RWPE1 (cell line): ENCODE measurements around the gene CACNG5.

ENCODE experiments used
- CTCF ChIA-PET: fragments of 350-600 bp; sonication (Branson Sonifier 250); formaldehyde crosslinking; extraction: SDS; loops from one replicate; lab custom pipeline; 2021; lab: Yijun Ruan, JAX
- POLR2A ChIA-PET: fragments of 400-600 bp; formaldehyde crosslinking; extraction: SDS; loops from one replicate; lab custom pipeline; 2020; ENCODE audit warnings: antibody characterized with exemption; ENCODE audit not compliant: low non-redundant PET; lab: Yijun Ruan, JAX
- DNase-seq: peaks from one replicate; pipeline ENCODE4 v3.0.0; 2012; ENCODE audit warnings: low spot score
- H3K27ac ChIP-seq: fragments of 450-650 bp; 2 replicates; pipeline ENCODE4 v1.5.1; 2017
- TF ChIP-seq, protein P1 (sequence below): fragments of 450-650 bp; conservative IDR thresholded peaks from 2 replicates; pipeline ENCODE4 v1.5.1; 2017; ENCODE audit warnings: low read depth, mild to moderate bottlenecking

The CACNG5 gene

DNA sequence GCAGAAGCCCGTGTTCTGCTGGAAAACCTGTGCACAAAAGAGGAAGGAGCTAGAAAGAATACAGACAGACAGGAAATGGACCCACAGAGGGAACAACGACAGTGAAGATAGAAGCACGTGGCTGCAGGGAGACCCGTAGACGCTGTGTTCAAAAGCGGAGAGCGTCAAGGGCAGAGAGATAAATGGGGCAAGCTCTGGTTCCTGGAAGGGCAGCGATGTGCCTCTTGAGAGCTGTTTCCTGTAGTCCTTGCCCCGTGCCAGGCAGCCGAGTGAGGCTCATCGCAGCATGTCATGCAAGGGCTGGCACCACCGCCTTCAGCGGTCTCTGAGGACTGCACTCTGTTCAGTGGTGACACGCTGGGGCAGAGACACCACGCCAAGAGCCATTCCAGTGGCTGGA is 43.6 kb upstream of the CACNG5 start:
- TF ChIP-seq, protein P1, sequence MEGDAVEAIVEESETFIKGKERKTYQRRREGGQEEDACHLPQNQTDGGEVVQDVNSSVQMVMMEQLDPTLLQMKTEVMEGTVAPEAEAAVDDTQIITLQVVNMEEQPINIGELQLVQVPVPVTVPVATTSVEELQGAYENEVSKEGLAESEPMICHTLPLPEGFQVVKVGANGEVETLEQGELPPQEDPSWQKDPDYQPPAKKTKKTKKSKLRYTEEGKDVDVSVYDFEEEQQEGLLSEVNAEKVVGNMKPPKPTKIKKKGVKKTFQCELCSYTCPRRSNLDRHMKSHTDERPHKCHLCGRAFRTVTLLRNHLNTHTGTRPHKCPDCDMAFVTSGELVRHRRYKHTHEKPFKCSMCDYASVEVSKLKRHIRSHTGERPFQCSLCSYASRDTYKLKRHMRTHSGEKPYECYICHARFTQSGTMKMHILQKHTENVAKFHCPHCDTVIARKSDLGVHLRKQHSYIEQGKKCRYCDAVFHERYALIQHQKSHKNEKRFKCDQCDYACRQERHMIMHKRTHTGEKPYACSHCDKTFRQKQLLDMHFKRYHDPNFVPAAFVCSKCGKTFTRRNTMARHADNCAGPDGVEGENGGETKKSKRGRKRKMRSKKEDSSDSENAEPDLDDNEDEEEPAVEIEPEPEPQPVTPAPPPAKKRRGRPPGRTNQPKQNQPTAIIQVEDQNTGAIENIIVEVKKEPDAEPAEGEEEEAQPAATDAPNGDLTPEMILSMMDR, result no peak
- POLR2A ChIA-PET, result no interaction called here
- CTCF ChIA-PET, result interaction anchor here (1.0 kb wide), 1 partner anchor 15 kb away, joined by 4 read pairs; no protein-coding TSS in a partner anchor
- no peak overlapping the region for H3K27ac ChIP-seq
- DNase-seq, result no peak

DNA sequence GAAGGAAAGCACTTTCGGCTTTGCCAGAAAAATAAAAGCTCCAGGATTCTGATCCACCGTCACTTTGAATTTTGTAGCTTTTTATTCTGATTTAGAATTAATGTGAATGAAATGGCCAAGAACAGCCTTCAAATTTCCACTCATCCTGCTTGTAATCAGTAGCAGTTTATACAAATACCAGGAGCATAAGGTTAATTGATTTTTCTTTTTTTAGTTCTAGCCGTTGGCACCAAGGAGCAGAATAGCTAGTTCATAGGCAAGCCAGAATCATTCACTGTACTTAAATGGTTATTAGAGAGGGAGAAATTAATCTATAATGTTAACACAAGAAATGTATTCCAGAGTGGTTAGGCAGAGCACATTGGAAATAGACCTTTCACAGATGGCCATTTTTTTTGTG is 41.1 kb upstream of the CACNG5 start:
- ChIA-PET POLR2A (no interaction called here), CTCF (no interaction called here)
- DNase-seq, result no peak
- TF ChIP-seq, protein P1, result no peak
- no peak overlapping the region for H3K27ac ChIP-seq

DNA sequence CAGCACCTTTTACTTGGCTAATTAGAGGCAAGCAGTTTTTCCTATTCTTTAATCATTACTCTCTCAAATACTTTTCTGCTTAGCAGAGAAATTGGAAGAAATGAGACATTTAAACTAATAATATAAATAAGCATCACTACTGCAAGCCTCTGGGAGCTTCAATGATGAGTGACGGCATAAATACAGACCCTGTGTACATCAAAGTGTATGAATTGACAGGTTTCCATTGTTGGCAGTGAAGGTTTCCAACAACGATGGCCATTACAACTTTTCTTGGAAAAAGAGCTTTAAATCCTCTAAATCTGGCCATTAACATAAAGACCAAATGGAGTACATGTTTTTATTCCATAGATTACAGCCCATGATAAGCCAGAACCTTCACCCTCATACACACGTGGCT is 39.4 kb upstream of the CACNG5 start:
- DNase-seq, result no peak
- ChIA-PET POLR2A (no interaction called here), CTCF (interaction anchor here (0.7 kb wide), 1 partner anchor 555 kb away, joined by 5 read pairs; no protein-coding TSS in a partner anchor)
- no peak overlapping the region for H3K27ac ChIP-seq
- TF ChIP-seq, protein P1, result no peak

DNA sequence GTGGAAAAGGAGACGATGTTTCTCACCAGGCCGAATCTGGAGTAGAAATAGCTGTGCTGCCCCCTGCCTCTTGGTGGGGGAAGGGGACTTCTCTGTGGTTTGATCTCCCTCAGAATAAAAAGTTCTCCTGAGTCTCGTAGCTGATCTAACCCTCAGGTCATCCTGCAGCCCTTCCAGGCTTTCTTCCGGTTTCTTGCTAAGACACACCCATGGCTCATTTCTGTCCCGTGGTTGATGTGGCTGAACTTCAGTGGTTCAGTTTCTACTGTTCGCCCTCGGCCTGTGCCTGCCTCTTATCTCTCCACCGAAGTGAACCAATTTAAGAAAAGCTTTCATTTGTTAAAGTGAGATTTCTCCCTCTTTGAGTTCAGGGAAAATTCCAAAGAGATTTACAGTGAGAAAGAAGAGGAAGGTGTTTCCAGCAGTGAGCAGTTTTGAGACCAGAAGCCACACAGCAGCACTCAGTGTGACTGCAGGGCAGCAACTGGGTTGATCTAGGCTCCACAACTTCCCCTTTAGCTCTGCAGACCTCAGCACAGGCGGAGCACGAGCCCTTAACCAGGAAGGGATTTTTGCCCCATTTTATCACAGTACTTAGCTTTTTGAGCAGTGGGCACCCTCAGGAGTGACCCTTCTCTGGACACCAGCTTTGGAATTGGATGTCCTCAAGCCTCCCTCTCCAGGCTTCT is 34.9 kb upstream of the CACNG5 start:
- DNase-seq, result no peak
- no peak overlapping the region for H3K27ac ChIP-seq
- TF ChIP-seq, protein P1, result no peak
- ChIA-PET CTCF (interaction anchor here (0.6 to 1.2 kb wide), 2 partner anchors 52 to 72 kb away, joined by 3 to 4 read pairs; no protein-coding TSS in a partner anchor), POLR2A (no interaction called here)

DNA sequence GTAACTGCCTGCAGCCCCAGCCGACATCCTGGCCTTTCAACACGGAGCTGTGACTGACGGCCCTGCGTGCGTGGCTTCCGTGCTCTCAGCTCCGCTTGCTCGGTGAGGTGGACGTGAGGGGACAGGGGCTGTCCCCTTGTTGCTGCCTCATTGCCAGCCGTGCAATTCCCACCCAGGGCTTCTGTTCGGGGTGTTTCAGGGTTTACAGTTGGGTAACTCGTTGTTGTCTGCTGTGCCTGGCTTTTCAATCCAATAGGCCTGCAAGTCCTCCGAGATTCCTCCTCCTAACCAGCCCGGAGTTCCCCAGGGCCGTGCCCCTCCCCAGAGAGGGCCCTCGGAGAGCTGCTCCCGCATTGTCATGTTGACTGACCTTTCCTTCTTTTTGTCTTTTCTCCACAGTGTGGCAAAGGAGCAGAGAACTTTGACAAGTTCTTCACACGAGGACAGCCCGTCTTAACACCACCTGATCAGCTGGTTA is 31.4 kb upstream of the CACNG5 start:
- DNase-seq, result no peak
- ChIA-PET POLR2A (no interaction called here), CTCF (interaction anchor here (0.6 kb wide), 1 partner anchor 122 kb away, joined by 4 read pairs; no protein-coding TSS in a partner anchor)
- no peak overlapping the region for H3K27ac ChIP-seq
- TF ChIP-seq, protein P1, result no peak

DNA sequence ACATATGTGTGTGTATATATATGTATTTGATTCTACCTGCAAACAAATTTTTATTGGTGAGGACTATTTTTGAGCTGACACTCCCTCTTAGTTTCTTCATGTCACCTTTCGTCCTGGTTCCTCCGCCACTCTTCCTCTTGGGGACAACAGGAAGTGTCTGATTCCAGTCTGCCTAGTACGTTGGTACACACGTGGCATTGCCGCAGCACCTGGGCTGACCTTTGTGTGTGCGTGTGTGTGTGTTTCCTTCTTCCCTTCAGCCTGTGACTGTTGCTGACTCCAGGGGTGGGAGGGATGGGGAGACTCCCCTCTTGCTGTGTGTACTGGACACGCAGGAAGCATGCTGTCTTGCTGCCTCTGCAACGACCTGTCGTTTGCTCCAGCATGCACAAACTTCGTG is 29.4 kb upstream of the CACNG5 start:
- ChIA-PET CTCF (no interaction called here), POLR2A (no interaction called here)
- no peak for DNase-seq
- TF ChIP-seq, protein P1, result no peak
- no peak overlapping the region for H3K27ac ChIP-seq
